Hypothalamus (tissue), 51 donors: ENCODE data around the gene ZNF20.
"Not testable (repeated sequence)": the region's sequence is repeated elsewhere in the genome, so short reads cannot be mapped to it uniquely, and the experiment has no call there.

ENCODE experiments used
- DNase-seq, 51 donors: peaks; one replicate each; lab custom pipeline; 2025; lab: John Stamatoyannopoulos, UW

The ZNF20 gene

DNA sequence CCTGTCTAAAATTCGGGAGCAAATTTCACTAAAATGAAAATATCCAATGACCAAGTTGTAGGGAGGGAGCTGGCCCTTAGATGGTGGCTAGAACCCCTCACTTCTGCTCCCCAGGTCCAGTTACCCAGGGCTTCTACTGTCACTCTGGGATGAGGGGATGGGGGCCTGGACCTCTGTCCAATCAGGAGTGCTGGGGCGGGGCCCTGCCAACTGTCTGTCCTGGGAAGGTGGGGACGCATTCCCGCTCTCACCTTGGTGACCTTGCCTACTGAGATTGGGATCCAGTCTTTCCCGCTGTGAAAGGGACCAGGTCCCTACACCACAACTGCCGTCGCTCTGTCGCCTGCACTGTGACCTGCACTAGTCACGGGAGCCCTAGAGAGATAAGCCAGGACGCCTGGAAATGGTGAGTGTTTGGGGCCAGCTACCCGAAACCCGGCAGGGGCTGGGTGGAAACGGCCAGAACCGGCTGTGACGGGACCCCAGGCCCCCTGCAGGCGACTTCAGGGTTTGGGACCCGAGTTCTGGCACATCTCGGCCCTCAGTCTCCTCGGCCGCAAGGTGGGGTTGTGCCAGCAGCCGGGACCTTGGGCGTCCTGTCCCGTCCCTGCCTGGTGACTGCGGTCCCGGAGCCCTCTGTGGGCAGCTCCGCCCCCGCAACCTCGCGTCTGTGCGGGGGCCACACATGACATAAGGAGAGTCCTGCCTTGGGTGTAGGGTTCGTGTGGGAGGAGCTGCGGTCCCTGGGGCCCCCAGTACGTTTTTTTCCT, 22.8 kb downstream of the ZNF20 start:
- DNase-seq: peak in 1 of 51 donors; percentile 0

DNA sequence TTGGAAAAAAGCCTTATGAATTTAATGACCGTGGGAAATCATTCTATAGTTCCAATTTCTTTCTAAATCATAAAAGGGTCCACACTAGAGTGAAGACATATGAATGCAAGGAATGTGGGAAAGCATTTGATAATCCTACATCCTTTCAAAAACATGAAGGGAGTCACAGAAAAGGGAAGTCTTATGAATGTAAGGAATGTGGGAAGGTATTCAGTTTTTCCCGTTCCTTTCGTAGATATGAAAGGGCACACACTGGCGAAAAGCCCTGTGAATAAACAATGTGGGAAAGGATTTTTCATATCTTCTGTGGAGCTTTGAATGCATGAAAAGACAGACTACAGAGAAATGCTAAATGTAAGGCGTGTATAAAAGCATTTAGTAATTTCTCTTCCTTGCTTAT, 27.0 kb downstream of the ZNF20 start:
- DNase-seq: no peak

DNA sequence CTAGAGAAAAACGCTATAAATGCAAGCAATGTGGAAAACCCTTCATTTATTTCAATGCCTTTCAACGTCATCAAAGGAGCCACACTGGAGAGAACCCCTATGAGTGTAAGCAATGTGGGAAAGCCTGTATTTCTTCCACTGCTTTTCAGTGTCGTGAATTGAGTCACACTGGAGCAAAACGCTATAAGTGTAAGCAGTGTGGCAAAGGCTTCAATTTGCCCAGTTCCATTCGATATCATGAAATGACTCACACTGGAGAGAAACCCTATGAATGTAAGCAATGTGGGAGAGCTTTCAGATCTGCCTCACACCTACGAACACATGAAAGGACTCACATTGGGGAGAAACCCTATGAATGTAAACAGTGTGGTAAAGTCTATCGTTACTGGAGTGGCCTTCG, 27.4 kb downstream of the ZNF20 start:
- DNase-seq: no peak

DNA sequence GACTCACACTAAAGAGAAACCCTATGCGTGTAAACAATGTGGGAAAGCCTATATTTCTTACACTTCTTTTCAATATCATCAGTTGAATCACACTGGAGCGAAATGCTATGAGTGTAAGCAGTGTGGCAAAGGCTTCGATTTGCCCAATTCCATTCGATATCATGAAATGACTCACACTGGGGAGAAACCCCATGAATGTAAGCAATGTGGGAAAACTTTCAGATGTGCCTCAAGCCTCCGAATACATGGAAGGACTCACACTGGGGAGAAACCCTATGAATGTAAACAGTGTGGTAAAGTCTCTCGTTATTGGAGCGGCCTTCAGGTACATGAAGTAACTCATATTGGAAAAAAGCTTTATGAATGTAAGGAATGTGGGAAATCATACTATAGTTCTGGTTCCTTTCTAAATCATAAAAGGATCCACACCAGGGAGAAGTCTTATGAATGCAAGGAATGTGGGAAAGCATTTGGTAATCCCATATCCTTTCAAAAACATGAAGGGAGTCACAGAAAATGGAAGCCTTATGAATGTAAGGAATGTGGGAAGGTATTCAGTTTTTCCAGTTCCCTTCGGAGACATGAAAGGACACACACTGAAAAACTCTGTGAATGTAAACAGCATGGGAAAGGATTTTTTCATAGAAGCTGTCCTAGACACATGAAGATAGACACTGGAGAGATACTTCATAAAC, 28.1 kb downstream of the ZNF20 start:
- DNase-seq: no peak

DNA sequence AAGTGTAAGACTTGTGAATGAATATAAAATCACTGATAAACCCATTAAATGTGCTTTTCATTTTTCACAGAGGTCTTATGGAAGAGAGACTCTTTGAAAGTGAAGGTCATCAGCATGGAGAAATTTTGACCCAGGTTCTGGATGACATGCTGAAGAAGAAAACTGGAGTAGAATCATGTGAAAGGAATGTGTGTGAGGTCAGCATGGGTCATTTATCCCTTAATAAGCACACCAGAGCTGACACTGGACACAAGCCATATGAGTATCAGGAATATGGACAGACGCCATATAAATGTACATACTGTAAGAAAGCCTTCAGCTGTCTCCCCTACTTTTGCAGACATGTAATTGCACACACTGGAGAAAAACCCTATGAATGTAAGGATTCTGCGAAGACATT, 29.0 kb downstream of the ZNF20 start:
- DNase-seq: no peak

DNA sequence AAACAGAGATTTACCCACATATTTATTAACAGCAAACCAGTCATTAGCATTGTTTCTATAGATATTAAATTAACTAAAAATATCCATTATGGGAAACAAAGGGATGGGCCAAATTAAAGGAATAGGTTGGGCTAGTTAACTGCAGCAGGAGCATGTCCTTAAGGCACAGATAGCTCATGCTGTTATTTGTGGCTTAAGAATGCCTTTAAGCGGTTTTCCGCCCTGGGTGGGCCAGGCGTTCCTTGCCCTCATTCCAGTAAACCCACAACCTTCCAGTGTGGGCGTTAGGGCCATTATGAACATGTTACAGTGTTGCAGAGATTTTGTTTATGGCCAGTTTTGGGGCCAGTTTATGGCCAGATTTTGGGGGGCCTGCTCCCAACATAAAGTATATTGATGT, 36.2 kb downstream of the ZNF20 start:
- DNase-seq: not testable (repeated sequence)

DNA sequence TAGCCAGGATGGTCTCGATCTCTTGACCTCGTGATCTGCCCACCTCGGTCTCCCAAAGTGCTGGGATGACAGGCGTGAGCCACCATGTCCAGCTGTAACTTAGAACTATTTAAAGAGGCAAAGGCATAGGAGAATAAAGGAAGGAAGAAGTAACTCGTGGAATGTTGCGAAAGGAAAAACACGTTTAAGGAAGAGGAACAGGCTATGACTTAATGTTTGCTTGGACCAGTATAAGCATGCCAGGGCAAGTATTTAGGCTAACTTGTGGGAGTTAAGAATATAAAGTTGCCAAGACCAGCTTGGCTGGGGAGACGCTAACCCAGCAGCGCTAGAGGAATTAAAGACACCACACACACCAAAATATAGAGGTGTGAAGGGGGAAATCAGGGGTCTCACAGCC, 42.1 kb downstream of the ZNF20 start:
- DNase-seq: no peak

DNA sequence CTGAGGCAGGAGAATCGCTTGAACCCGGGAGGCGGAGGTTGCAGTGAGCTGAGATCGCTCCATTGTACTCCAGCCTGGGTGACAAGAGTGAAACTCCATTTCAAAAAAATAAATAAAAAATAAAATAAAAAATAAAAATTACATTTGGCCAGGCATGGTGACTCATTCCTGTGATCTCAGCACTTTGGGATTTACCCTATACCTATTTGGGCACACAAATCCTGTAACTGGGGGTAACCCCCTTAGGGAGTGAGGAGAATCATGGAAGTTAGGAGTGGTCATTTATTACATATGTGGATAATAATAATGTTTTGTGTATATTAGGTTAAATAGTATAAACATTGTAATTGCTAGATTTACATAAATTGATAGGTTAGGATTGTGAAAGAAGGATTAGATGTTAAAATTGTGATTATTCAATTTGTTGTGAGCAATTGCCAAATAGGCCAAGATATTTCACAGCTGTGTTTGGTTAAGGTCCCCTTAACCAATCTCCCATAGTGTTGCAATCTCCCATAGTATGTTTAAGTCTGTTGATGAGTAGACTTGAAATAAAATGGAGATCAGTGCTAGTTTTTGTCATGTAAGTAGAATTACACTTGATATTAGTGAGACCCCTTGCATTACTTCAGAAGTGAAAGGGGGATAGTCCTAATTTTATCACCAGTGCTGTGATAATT, 44.9 kb downstream of the ZNF20 start:
- DNase-seq: no peak

DNA sequence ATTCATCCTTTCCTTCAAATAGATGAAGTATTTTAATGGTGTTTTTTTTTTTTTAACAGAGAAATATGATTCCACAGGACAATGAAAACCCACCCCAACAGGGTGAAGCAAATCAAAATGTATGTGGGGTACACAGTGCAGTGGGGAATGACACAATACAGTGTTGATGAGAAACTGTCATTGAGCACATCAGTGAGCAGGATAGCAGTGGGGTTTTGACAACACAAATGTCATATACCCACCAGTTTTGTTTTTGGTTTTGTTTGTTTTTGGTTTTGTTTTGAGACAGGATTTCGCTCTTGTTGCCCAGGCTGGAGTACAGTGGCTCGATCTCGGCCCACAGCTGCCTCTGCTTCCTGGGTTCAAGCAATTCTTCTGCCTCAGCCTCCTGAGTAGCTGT, 46.4 kb downstream of the ZNF20 start:
- no peak for DNase-seq

DNA sequence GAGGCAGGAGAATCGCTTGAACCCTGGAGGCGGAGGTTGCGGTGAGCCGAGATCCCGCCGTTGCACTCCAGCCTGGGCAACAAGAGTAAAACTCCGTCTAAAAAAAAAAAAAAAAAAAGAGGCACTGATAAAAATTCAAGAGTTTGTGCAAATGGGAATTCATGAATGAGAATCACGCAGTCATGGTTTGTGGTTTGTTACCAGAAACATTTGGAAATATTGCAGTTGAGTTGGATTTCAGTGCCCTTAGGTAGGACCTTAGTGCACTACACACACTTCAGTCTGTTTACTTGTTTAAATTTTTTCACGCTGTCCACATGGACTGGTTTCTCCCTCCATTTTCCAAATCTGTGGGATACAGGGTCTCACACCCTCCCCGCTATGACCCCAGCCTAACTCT, 47.2 kb downstream of the ZNF20 start:
- DNase-seq: no peak

DNA sequence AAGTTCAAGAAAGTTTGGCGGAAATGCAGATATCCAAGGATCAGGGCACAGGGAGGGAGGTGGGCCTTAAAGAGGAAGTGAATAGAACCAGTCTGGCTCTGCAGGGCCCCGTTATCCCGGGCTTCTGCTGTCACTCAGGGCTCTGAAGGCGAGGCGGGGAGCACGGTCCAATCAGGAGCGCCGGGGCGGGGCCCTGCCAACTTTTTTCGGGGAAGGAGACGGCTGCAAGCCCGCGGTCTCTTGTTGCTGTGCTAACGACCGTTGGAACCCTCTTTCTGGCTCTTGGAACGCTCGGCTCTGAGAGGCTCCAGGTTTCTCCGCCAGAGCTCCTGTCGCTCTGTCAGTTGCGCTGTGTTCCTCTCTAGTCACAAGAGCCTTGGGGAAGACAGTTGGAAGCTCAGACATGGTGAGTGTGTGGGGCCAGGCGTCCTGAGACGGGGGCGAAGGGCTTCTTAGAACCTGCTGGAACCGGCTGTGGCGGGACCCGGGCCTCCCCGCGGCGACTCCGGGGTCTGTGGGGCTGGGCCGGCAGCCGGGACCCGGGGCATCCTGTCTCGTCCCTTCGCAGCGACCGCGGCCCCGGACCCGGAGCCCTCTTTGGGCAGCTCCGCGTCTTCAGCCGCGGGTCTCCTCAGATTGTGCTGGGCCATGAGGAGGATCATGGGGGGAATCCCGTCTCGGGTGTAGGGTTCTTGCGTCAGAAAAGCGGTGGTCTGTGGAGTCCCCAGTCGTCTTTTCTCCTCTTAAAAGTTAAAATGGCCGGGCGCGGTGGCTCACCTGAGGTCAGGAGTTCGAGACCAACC, 47.9 kb downstream of the ZNF20 start:
- peak in 50 of 51 donors; percentile 3 to 81 (median 53) for DNase-seq

DNA sequence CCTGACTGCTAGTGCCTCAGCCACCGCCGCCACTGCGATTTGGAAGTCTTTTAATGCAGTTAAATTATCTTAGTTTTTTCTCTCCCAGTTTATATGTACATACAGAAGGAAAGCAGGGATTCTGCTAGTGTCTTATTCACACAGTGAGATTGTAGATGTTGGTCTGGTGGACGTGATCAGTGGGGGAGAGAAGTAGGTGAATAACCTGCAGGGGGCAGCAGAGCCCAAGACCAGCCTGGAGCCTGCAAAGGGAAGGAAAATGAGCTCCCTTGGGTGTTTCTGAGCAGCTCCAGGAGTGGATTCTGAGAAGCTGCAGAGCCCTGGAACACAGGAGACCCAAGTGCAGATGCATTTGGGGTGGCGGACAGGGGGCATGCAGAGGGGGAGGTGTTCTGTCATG, 49.3 kb downstream of the ZNF20 start:
- DNase-seq: peak in 38 of 51 donors; percentile 0 to 70 (median 18)

DNA sequence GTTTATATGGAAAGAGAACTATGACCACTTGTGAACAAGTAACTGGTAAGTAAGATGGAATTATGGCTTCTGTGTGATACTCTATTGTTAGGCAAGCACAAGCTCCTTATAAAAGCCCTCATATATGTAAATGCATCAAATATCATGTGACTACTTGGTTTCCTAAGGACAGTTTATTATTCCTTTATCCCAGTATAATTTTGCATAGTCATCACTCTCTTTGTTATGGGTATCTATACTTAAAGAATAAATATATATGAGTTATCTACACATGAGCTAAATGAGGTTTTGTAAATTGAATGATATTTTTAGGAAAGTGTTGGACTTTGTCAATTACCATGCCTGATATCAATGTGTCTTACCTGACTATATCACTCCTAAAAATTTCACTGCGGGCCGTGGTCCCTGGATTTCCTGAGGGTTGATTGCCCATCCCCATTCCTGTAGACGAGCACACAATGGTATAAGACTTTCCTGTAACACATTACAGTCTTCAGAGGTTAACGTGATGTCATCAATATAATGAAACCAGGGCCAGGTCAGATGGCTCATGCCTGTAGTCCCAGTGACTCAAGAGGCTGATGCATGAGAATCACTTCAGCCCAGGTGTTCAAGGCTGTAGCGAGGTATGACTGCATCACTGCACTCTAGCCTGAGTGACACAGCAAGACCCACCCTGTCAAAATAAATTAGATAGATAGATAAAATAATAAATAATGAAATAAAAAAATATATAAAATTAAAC, 54.9 kb downstream of the ZNF20 start:
- no peak for DNase-seq

DNA sequence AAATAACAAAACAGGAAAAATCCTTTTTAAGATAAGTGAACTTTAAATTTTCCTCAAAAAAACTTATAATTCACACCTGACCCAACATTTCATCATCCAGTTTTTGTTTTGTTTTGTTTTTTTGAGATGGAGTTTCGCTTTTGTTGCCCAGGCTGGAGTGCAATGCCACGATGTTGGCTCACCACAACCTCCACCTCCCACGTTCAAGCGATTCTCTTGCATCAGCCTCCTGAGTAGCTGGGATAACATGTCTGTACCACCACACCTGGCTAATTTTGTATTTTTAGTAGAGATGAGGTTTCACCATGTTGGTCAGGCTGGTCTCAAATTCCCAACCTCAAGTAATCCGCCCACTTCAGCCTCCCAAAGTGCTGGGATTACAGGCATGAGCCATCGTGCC, 56.8 kb downstream of the ZNF20 start:
- not testable (repeated sequence) for DNase-seq
